ENCODE results near the gene LSMEM2. TPM values are rescaled to one million over a fixed set of nuclear protein-coding genes. Genes with fewer than 3 reads are reported as not detected.
"Not testable (repeated sequence)": the region's sequence is repeated elsewhere in the genome, so short reads cannot be mapped to it uniquely, and the experiment has no call there.

The LSMEM2 gene
- total RNA-seq, 1 donor from 2014 or later, result not detected

GRCh38 chr3:50275141-50275995 is 3.5 kb upstream of the LSMEM2 start:
- intact Hi-C loops (cut with micrococcal nuclease), result no loop called here

- intact Hi-C loops (cut with micrococcal nuclease), result no loop called here
Observed at GRCh38 chr3:50275996-50276761, 2.7 kb upstream of the LSMEM2 start.

DNA sequence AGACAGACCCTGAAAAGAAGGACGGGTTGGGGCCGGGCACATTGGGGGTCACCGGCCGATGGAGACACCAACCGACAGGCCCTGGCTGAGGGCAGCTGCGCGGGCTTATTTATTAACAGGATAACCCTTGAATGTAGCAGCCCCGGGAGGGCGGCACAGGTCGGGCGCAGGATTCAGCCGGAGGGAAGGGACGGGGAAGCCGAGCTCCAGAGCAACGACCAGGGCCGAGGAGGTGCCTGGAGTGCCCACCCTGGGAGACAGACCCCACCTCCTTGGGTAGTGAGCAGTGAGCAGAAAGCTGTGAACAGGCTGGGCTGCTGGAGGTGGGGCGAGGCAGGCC is 2.2 kb upstream of the LSMEM2 start:
- intact Hi-C loops (cut with micrococcal nuclease), result no loop called here

DNA sequence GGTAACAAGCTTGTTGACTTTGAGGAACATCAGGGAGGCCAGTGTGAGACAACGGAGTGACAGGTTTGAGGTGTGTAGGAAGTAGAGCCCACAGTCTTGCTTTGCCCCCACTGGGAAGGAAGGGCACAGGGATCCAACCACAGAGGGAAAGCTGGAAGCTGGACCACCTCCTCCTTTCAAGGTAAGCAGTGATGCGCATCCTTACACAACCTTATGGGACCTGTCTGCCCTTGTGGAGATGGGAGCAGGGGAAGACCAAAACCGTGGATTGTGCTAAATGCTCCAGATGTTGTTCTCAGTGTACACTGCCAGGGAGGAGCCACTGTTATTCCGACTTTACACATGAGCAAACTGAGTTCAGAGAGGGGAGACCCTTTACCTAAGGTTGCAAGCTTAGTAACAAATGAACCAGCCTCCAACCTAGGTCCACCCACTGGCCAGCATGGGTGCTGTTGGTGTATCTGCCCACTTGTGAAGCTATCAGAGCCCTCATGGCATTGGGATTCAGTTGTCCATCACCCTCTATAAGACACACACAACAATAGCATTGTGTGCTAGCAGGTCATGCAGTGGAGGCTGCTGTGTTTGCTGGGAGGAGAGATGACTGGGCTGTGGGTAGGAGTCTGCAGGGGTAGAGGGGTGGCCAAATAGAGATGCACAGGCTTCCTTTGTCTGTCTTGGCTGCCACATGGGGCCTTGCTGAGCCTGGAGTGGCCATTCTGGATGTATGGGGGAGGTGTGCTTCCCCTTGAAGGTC is 586 bp upstream of the LSMEM2 start:
- intact Hi-C loops (cut with micrococcal nuclease), result no loop called here

DNA sequence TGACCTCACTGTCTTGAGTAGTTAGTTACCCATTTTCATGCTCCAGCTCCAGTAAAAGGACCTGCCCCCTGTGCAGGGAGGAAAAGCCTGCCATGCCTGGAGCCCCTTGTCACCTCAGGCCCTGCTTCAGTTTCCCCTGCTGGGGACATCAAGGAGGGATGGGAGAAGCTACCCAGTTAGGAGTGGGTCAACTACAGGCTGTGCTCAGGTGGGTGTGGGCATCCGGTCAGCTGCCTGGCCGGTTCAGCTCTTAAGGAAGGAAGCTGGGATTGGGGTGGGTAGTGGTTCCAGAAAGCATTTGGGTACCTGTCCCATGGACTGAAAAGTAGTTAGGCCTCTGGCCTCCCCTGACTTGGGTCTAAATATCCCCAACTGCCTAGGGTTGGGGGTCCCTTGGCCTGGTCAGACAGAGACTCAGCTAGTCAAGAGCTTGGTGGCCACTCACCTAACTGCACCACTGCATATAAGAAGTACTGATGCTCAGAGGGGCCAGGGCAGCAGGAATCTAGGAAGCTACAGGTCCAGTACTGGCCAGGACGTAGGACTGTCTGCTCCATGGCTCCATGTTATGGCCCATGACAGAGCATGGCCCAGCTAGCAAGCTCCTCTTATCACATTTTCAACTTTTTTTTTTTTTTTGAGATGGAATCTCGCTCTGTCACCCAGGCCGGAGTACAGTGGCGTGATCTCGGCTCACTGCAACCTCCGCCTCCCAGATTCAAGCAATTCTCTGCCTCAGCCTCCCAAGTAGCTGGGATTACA is 549 bp downstream of the LSMEM2 start:
- intact Hi-C loops (cut with micrococcal nuclease), result no loop called here

- intact Hi-C loops (cut with micrococcal nuclease), result not testable (repeated sequence)
Observed at GRCh38 chr3:50284121-50284520, 5.2 kb downstream of the LSMEM2 start.

DNA sequence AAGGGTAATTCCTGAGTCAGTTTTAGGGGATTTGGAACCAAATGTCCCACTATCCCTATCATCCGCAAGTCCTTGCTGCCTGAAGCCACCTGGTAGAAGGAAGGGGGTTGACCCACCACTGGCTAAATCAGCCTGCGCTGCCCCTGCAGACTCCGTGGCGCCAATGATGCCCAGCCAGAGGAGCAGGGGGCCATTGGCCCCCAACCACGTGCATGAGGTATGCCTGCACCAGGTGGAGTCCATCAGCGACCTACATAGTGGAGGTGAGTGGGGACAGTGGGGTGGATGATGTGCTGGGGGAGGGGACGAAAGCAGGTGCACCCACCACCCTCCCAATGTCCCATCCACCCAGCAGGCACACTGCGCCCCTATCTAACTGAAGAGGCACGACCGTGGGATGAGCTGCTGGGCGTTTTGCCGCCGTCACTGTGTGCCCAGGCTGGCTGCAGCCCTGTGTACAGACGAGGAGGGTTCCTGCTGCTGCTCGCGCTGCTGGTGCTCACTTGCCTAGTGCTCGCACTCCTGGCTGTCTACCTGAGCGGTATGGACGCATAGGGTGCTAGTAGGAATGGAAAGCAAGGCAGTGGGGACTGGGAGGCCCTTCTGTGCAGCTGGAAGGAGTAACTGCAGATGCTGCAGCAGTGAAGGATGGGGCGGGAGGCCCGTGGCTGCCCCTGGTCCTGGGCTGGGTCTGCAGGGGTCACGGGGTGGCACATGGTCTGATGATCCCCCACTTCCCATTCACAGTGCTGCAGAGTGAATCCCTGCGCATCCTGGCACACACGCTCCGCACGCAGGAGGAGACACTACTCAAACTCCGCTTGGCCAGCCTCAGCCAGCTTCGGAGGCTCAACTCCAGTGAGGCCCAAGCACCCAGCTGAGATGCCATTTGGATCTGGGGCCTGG is 7.7 kb downstream of the LSMEM2 start:
- intact Hi-C loops (cut with micrococcal nuclease), result no loop called here

DNA sequence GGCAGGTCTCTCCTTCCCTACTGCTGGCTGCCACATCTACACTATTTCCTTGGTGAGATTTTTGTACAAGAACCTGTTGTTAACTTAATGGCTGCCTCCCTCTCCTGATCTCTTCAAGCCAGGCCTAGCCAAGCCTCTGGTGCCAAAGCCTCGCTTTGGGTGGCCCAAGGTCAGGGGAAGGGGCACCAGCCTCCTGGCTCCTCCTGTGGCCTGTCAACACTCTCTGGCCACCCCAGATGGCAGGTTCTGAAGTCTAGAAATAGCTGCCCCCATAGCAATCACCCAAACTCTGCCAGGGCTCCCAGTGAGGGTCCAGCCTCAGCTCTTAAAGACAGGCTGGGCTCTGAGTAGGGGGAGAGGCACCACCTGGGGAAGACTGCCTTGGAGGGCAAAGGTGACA is 8.4 kb downstream of the LSMEM2 start:
- intact Hi-C loops (cut with micrococcal nuclease), result no loop called here

DNA sequence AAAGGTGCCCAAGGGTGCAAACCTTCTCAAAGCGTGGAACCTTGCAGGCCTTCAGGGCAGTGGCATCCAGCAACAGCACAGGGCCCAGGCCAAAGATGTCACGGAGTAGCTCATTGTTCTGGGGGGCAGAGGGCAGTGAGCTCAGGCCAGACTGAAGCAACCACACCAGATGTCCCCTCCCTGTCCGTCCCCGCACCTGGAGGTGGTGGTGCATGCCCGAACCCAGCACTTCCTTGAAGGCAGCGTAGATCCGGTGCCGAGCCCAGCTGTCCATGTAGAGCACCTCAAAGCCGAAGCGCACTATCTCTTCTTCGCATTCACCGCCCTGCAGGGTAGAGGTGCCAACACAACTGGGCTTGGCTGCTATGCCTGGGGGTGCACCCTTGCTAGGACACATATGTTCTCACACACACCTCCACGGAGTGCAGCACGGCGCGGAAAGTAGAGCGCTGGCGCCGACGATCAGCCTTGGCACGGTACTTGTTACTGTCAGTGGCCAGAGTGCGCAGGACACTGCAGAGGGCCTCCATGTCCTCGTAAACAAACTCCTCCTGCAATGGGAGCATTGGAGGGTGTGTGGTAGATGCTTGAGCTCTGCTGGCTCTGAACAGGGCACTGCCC is 9.6 kb downstream of the LSMEM2 start:
- intact Hi-C loops (cut with micrococcal nuclease), result no loop called here

DNA sequence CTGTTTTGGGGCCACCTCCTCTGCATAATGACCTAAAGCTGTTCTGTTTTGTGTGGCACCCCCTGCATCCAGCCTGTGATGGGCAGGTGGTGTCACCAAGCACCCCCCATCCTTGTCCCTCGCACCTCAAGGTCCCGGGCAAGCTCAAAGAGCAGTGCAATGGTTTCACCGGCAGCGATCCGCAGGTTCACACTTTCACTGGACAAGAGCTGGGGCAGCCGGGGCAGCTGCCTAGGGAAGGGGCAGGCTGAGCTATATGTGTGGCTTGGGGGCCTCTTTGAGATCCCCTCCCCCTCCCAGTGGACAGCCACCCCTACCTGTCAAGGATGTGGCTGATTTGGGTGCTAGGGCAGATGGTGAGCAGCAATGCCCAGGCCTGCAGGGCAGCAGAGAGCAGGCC is 10.2 kb downstream of the LSMEM2 start:
- intact Hi-C loops (cut with micrococcal nuclease), result no loop called here

DNA sequence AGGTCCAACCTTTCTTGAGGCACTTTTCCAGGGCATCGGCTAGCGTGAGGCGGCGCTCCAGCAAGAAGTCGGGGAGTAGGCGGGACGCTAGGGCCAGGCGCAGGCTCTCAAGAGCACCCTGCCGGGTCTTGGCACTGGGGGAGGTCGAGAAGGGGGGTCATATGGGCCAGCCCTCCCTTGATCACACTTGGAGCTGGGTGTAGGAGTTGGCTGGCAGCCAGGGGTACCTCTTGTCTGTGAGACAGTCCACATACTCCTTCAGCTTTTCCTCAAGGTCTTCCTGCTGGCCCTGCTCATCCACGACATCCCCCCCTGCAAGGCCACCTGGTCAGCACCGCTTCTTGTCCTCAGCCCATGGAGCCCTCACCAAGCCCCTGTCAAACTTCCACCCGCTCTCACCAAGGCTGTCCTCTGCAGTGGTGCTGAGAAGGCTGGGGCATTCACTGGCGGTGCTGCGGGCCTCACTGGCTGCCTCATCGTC is 11.3 kb downstream of the LSMEM2 start:
- intact Hi-C loops (cut with micrococcal nuclease), result loop anchor here (10.0 kb wide), 2 partner anchors 815 to 1265 kb away; partner anchors contain the start of genes DAG1, IMPDH2 and NDUFAF3

- intact Hi-C loops (cut with micrococcal nuclease), result loop anchor here (1.0 to 10.0 kb wide), 12 partner anchors 8 to 1268 kb away; partner anchors contain the start of genes DAG1, IMPDH2, NDUFAF3 and TMEM115
Observed at GRCh38 chr3:50292159-50293078, 13.5 kb downstream of the LSMEM2 start, which contains the start of gene IFRD2. TSS of gene IFRD2 (minus strand) at chr3:50292429. CDS start at chr3:50292274, 155 bp downstream.

DNA sequence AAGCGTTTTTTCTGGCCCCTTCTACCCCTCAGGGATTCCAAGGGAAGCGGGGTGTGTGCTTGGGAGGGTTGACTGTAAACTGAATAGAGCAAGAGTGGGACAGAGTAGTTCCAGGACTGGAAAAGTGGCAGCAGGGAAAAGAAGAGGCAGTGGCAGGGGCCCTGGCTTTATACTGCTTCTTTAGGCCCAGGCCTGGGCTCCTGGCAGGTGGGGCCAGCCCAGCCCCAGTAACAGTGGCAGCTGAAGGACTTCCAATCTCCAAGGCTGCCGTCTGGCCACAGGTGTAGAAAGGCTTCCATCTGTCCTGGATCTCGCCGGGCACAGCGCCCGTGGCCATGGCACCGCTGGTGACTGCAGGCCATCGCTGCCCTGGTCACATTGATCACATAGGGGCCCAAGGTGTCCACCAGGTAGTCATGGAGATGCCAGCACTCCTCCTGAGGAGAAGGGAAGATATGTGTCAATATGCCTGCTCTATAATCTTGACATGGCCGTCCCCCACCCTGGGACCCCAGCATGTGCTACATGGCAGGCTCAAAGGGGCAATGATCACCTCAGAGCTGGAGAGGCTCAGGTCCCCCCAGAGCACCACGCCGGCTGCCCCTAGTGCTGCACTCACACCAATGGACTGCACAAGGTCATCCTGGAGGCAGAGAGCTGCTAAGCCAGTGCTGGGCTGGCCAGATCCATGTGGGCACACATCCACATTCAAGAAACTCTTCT is 14.4 kb downstream of the LSMEM2 start:
- intact Hi-C loops (cut with micrococcal nuclease), result loop anchor here (10.0 kb wide), 2 partner anchors 818 to 1268 kb away; partner anchors contain the start of genes DAG1, IMPDH2 and NDUFAF3

GRCh38 chr3:50294089-50294488 is 15.2 kb downstream of the LSMEM2 start:
- intact Hi-C loops (cut with micrococcal nuclease), result loop anchor here (10.0 kb wide), 2 partner anchors 819 to 1269 kb away; partner anchors contain the start of genes DAG1, IMPDH2 and NDUFAF3

- intact Hi-C loops (cut with micrococcal nuclease), result loop anchor here (5.0 to 10.0 kb wide), 5 partner anchors 437 to 1377 kb away; partner anchors contain the start of genes ARIH2, DAG1, IMPDH2 and NDUFAF3
Observed at GRCh38 chr3:50294492-50295403, 15.9 kb downstream of the LSMEM2 start.

Measured in T-helper 1 cell treated with Interleukin-12 subunit alpha and Interleukin-12 subunit beta and Interleukin-4 antibody, amounts not matched to agents 30 ng/mL and 1 ng/mL, for 36 hours (primary cell).